Karpas-422 (cell line): ENCODE measurements around the gene WDR54. TPM values are rescaled to one million over a fixed set of nuclear protein-coding genes. Genes with fewer than 3 reads are reported as not detected.

Experiments used
- DNase-seq: peaks from one replicate; pipeline ENCODE4 v3.0.0-alpha.2; 2015
- H2AFZ ChIP-seq: fragments of 200-600 bp; sonication (generic); 2 replicates; pipeline ENCODE4 v1.6.1; 2014; ENCODE audit warnings: antibody characterized with exemption, low read length, mixed read lengths
- H3K27ac ChIP-seq: fragments of 200-600 bp; sonication (generic); 2 replicates; pipeline ENCODE4 v1.5.1; 2014; ENCODE audit warnings: mild to moderate bottlenecking, low read length, moderate library complexity
- H3K27me3 ChIP-seq: fragments of 200-600 bp; sonication (generic); 2 replicates; pipeline ENCODE4 v1.6.1; 2014; ENCODE audit warnings: low read length, mixed read lengths
- H3K36me3 ChIP-seq: fragments of 200-600 bp; sonication (generic); 2 replicates; pipeline ENCODE4 v1.6.1; 2014; ENCODE audit warnings: low read length, mixed read lengths; ENCODE audit not compliant: insufficient read depth
- H3K4me1 ChIP-seq: fragments of 200-600 bp; sonication (generic); 2 replicates; pipeline ENCODE4 v1.6.1; 2014; ENCODE audit warnings: mild to moderate bottlenecking, low read length, mixed read lengths
- H3K4me2 ChIP-seq: fragments of 200-600 bp; sonication (generic); 2 replicates; pipeline ENCODE4 v1.6.1; 2014; ENCODE audit warnings: low read length, low read depth, mild to moderate bottlenecking; ENCODE audit not compliant: poor library complexity, severe bottlenecking
- H3K4me3 ChIP-seq: fragments of 200-600 bp; sonication (generic); 2 replicates; pipeline ENCODE4 v1.5.1; 2014; ENCODE audit warnings: mild to moderate bottlenecking, antibody characterized with exemption, low read length, mixed read lengths
- H3K79me2 ChIP-seq: fragments of 200-600 bp; sonication (generic); 2 replicates; pipeline ENCODE4 v1.6.1; 2014; ENCODE audit warnings: mild to moderate bottlenecking, low read length, mixed read lengths
- H3K9ac ChIP-seq: fragments of 200-600 bp; sonication (generic); 2 replicates; pipeline ENCODE4 v1.6.0; 2014; ENCODE audit warnings: low read length
- H3K9me2 ChIP-seq: fragments of 200-600 bp; sonication (generic), shearing (Covaris generic); replicated peaks from 2 replicates; pipeline ENCODE4 v1.6.0; 2014; ENCODE audit warnings: mild to moderate bottlenecking, low read length, moderate library complexity; ENCODE audit not compliant: insufficient read depth
- H3K9me3 ChIP-seq: fragments of 300-700, 200-600 bp; sonication (generic); 2 replicates; pipeline ENCODE4 v1.6.1; 2014; ENCODE audit warnings: low read length, mixed read lengths
- H4K20me1 ChIP-seq: fragments of 200-600 bp; sonication (generic); 2 replicates; pipeline ENCODE4 v1.6.1; 2014; ENCODE audit warnings: mild to moderate bottlenecking, antibody characterized with exemption, low read length, low read depth; ENCODE audit not compliant: insufficient read depth
- total RNA-seq: library from RNA; depleted of rRNA; stranded (reverse); fragments of >200 nt; shearing (Covaris generic); gene quantifications from 2 replicates; pipeline ENCODE4 v1.2.3, GENCODE V29; 2014; ENCODE audit warnings: low replicate concordance

WDR54 gene
- total RNA-seq, 1 experiment from 2014 or later: 130 TPM

DNA sequence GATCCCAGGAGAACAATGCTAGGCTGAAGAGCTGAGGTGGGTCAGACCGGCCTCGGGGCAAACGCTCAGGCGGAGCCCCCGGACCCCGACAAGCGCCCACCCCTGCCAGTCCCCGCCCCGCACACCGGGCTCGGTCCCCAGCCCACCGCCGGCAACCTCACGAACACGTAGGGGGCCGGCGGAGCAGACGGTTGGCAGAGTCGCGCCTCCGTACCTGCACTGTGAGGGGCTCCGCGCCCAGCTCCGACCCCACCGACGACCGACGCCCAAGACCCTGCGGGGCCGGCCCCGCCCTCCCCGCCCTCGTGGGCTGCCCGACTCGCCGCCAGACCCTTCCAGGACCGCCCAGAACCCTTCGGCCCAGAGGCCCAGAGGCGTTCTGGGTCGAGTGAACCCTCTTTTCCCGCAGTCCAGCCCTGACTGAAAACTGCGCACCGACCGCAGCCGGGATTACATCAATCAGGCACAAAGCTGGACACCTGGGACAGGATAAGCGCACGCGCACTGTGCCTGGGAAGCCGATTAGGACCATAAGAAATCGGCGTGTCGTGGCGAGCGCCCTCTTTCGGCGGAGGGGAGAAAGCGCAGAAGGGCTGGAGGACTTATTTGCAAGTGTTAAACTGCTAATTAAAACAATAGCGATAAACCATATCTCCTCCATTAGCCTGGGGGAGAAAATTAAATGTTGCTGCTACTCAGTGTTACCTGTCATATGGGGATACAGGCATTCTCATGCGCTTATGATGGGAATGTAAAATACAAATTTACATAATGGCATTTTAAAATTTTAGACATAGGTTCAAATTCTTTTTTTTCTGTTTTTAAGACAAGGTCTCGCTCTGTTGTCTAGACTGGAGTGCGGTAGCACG is 29.7 kb upstream of the WDR54 start:
- Histone ChIP-seq H3K27me3 (no peaks in the 10 kb centered on the region), H3K4me1 (peaks cover 28% of the 10 kb centered on the region), H3K9me3 (no peaks in the 10 kb centered on the region), H2AFZ (peak overlapping the region; percentile 74), H3K9ac (peak overlapping the region; percentile 89), H3K4me3 (peak overlapping the region; percentile 93), H4K20me1 (no peaks in the 10 kb centered on the region), H3K9me2 (no peaks in the 10 kb centered on the region), H3K79me2 (peaks cover 48% of the 10 kb centered on the region), H3K4me2 (peak overlapping the region; percentile 86), H3K27ac (peak overlapping the region; percentile 56), H3K36me3 (no peaks in the 10 kb centered on the region)
- DNase-seq: peak; percentile 98

DNA sequence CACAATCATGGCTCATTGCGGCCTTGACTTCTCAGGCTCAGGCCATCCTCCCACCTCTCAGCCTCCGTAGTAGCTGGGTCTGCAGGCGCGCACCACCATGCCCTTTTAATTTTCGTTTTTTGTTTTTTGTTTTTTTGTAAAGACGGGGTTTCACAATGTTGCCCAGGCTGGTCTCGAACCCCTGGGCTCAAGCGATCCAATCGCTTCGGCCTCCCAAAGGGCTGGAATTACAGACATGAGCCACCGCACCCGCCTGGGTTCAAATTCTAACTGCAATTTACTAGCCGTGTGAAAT is 29.1 kb upstream of the WDR54 start:
- H3K9me2 ChIP-seq: no peaks in the 10 kb centered on the region
- peaks cover 42% of the 10 kb centered on the region for H3K79me2 ChIP-seq
- H4K20me1 ChIP-seq: no peaks in the 10 kb centered on the region
- peak overlapping the region; percentile 86 for H3K4me2 ChIP-seq
- peaks cover 28% of the 10 kb centered on the region for H3K4me1 ChIP-seq
- no peaks in the 10 kb centered on the region for H3K9me3 ChIP-seq
- H3K9ac ChIP-seq: peak overlapping the region; percentile 89
- DNase-seq: no peak
- H3K4me3 ChIP-seq: peak overlapping the region; percentile 93
- peak overlapping the region; percentile 66 for H2AFZ ChIP-seq
- no peaks in the 10 kb centered on the region for H3K36me3 ChIP-seq
- H3K27ac ChIP-seq: no peak overlapping the region
- no peaks in the 10 kb centered on the region for H3K27me3 ChIP-seq

DNA sequence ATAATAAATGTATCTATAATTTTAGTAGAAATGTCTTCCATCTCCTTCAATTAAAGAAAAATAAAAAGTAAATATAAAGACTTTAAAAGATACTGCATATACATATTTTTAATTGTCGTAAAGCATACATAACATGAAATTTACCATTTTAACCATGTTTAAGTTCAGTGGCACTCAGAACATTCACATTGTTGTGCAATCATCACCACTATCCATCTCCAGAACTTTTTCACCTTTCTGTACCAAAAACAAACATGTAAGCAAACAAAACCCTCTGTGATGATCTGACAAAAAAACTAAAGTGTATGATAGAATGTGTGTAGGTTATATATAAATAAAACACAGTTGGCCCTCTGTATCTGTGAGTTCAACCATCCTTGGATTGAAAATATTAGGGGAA is 28.0 kb upstream of the WDR54 start:
- peaks cover 28% of the 10 kb centered on the region for H3K4me1 ChIP-seq

DNA sequence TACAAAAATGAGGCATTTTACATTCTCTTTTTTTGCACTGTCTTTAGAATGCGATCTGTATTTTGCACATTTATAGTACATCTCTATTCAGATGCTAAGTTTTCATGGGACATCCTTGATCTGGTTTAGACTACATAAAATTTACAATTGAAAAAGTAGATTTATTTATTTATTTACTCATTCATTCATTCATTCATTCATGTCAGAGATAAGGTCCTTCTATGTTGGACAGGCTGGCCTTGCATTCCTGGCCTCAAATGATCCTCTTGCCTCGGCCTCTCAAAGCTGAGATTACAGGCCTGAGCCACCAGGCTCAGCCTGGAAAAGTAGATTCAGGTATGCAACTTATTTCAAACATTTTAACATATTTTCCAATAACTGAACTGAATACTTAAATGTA is 25.4 kb upstream of the WDR54 start:
- Histone ChIP-seq H2AFZ (no peak overlapping the region), H3K4me2 (no peak overlapping the region), H3K79me2 (peaks cover 4% of the 10 kb centered on the region), H3K4me1 (peaks cover 6% of the 10 kb centered on the region), H3K4me3 (no peak overlapping the region), H3K9ac (no peak overlapping the region), H3K9me3 (no peaks in the 10 kb centered on the region), H4K20me1 (no peaks in the 10 kb centered on the region), H3K9me2 (no peaks in the 10 kb centered on the region), H3K27ac (no peak overlapping the region), H3K27me3 (no peaks in the 10 kb centered on the region), H3K36me3 (no peaks in the 10 kb centered on the region)
- no peak for DNase-seq

More for the DNA sequence above, 28.0 kb upstream of the WDR54 start:
- H3K27me3 ChIP-seq: no peaks in the 10 kb centered on the region
- no peak overlapping the region for H3K4me3 ChIP-seq
- H4K20me1 ChIP-seq: no peaks in the 10 kb centered on the region
- H3K9me2 ChIP-seq: no peaks in the 10 kb centered on the region
- no peak overlapping the region for H3K27ac ChIP-seq
- H3K79me2 ChIP-seq: peaks cover 31% of the 10 kb centered on the region
- peak overlapping the region; percentile 13; the same call in 1 of the 2 replicates for H2AFZ ChIP-seq
- no peak for DNase-seq
- no peaks in the 10 kb centered on the region for H3K36me3 ChIP-seq
- no peaks in the 10 kb centered on the region for H3K9me3 ChIP-seq
- no peak overlapping the region for H3K4me2 ChIP-seq
- H3K9ac ChIP-seq: no peak overlapping the region

DNA sequence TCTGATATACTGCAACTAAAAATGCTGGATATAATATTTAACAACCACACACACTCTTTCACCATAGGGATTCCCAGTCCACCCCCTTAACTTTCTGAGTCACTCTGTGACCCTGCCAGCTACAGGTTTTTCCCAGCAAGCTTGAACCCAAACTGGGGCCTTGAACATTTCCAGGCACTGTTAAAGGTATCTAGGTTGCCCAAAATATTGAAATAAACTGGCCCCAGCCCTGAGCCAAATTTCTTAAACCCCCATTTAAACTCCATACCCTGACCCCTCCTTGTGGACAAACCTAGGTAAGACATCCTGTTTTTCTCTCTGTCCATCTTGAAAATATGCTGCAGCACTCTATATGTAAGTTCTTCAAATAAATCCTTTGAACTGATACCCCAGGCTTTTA is 21.7 kb upstream of the WDR54 start:
- Histone ChIP-seq H3K27ac (no peak overlapping the region), H3K36me3 (no peaks in the 10 kb centered on the region), H4K20me1 (no peaks in the 10 kb centered on the region), H3K27me3 (no peaks in the 10 kb centered on the region), H3K79me2 (no peaks in the 10 kb centered on the region), H3K9ac (no peak overlapping the region), H2AFZ (peak overlapping the region; percentile 55; the same call in 1 of the 2 replicates), H3K4me2 (no peak overlapping the region), H3K9me3 (no peaks in the 10 kb centered on the region), H3K9me2 (no peaks in the 10 kb centered on the region), H3K4me1 (no peaks in the 10 kb centered on the region), H3K4me3 (no peak overlapping the region)
- peak; percentile 87 for DNase-seq

DNA sequence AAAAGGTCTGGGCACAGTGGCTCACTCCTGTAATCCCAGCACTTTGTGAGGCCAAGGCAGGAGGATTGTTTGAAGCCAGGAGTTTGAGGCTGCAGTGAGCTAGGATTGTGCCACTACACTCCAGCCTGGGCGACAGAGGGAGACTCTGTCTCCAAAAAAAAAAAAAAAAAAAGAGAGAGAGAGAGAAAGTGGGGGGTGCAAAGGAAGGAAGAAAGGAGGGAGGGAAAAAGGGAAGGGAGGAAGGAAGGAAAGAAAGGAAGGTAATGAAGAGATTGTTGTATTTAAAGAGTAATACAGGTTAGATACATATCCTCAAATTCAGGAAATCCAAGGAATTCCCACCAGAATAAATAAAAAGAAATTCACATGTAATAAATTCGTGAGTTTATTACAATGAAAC is 19.6 kb upstream of the WDR54 start:
- DNase-seq: no peak
- Histone ChIP-seq H2AFZ (no peak overlapping the region), H3K27me3 (no peaks in the 10 kb centered on the region), H3K4me1 (peaks cover 5% of the 10 kb centered on the region), H3K4me2 (no peak overlapping the region), H3K27ac (no peak overlapping the region), H3K4me3 (no peak overlapping the region), H3K9me3 (no peaks in the 10 kb centered on the region), H3K79me2 (no peaks in the 10 kb centered on the region), H4K20me1 (no peaks in the 10 kb centered on the region), H3K9me2 (no peaks in the 10 kb centered on the region), H3K9ac (no peak overlapping the region), H3K36me3 (no peaks in the 10 kb centered on the region)

DNA sequence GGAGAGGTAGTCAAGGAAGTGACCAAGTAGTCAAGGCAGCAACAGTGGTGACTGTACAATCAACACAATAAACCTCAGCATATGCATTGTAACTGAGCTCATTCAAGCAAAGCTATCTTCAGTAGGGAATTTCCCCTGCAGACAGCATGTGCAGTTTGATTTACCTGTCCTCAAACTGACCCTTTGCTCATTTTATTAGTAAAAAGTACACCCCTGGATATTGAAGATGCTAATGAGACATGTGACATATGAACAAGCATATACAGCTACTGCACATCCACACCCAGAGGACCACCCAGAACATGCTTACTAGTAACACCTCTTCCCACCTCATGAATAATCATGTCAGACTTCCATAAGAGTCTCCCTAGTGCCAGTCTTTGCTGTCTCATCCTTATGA is 15.5 kb upstream of the WDR54 start:
- no peaks in the 10 kb centered on the region for H4K20me1 ChIP-seq
- no peak overlapping the region for H3K9ac ChIP-seq
- peaks cover 2% of the 10 kb centered on the region; the same call in 1 of the 2 replicates for H3K27me3 ChIP-seq
- no peak overlapping the region for H3K4me3 ChIP-seq
- no peaks in the 10 kb centered on the region for H3K9me2 ChIP-seq
- H3K9me3 ChIP-seq: no peaks in the 10 kb centered on the region
- no peak for DNase-seq
- H3K36me3 ChIP-seq: no peaks in the 10 kb centered on the region
- no peaks in the 10 kb centered on the region for H3K79me2 ChIP-seq
- no peak overlapping the region for H3K27ac ChIP-seq
- peaks cover 5% of the 10 kb centered on the region for H3K4me1 ChIP-seq
- H3K4me2 ChIP-seq: peak overlapping the region; percentile 2
- 0 out of 2 replicates have a peak overlapping the region, but pooled peaks have one; percentile 10 for H2AFZ ChIP-seq

DNA sequence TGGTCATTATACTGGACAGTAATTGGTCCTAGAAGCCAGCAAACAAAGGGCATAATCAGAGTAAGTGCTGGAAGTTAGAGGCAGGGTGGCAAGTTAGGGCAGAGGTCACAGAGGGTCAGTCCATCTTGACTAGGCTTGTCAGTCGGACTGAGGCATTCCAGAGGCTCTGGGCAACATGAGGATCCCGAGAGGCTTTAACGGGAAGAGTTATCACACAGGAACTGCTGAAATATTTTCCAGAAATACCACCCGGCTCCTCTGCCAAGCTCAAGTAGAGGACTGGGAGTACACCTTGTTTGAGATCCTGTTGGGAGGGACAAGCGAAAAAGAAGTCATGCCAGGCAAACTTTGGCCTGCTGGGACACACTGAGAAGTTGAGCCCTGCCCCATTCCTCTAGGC is 13.8 kb upstream of the WDR54 start:
- Histone ChIP-seq H3K9me3 (no peaks in the 10 kb centered on the region), H3K36me3 (no peaks in the 10 kb centered on the region), H3K9ac (no peak overlapping the region), H3K27me3 (peaks cover 2% of the 10 kb centered on the region; the same call in 1 of the 2 replicates), H3K4me1 (peaks cover 5% of the 10 kb centered on the region), H3K27ac (no peak overlapping the region), H3K4me3 (no peak overlapping the region), H3K79me2 (no peaks in the 10 kb centered on the region), H2AFZ (no peak overlapping the region), H3K4me2 (no peak overlapping the region), H3K9me2 (no peaks in the 10 kb centered on the region), H4K20me1 (no peaks in the 10 kb centered on the region)
- DNase-seq: no peak
